ENCODE data around the gene SLC38A4.

DNA sequence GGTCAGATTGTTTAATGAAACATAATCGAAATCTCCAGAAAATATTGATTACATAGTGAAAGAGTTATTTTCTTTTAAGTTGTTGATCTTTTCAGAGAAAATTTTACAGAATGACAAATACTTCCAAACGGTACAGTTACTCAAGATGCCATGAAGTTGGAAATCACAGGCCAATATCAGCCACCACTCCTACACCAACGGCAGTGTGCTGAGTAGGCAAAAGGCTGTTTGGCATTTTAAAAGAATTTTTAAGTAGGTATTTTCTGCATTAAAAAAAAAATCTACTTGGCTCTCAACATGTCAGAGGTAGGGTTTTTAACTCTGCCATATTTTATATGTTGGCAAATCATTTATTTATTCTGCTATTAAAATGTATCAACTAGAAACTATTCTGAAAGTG, 21.7 kb downstream of the SLC38A4 start:
- TF ChIP-seq, protein P1, sequence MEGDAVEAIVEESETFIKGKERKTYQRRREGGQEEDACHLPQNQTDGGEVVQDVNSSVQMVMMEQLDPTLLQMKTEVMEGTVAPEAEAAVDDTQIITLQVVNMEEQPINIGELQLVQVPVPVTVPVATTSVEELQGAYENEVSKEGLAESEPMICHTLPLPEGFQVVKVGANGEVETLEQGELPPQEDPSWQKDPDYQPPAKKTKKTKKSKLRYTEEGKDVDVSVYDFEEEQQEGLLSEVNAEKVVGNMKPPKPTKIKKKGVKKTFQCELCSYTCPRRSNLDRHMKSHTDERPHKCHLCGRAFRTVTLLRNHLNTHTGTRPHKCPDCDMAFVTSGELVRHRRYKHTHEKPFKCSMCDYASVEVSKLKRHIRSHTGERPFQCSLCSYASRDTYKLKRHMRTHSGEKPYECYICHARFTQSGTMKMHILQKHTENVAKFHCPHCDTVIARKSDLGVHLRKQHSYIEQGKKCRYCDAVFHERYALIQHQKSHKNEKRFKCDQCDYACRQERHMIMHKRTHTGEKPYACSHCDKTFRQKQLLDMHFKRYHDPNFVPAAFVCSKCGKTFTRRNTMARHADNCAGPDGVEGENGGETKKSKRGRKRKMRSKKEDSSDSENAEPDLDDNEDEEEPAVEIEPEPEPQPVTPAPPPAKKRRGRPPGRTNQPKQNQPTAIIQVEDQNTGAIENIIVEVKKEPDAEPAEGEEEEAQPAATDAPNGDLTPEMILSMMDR (IDR thresholded peaks at IDR 0.05; ENCODE audit: low read length): no peak
- no peak for TF ChIP-seq EZH2phosphoT487 (IDR thresholded peaks at IDR 0.05; ENCODE audit: low read length)
